Measurements from ENCODE around the gene ZNF83. TPM values are rescaled to one million over a fixed set of nuclear protein-coding genes. Genes with fewer than 3 reads are reported as not detected.
"Not testable (repeated sequence)": the region's sequence is repeated elsewhere in the genome, so short reads cannot be mapped to it uniquely, and the experiment has no call there.

The ZNF83 gene
- 43.7 TPM for total RNA-seq
- long read RNA-seq, partial matches to known transcripts: 2 of 27 reads
- long read RNA-seq, other reads (novel, unspliced or antisense): 13 of 27 reads

- intact Hi-C loops (cut with DNase I): no loop called here
- Histone ChIP-seq H3K27me3 (no peaks in the 10 kb centered on the region), H3K4me3 (peak within 1 kb of the TSS; percentile 65), H3K27ac (peak within 1 kb of the TSS; percentile 83), H3K9me3 (no peaks in the 10 kb centered on the region), H3K36me3 (peaks cover 6% of the 10 kb centered on the region), H3K4me1 (peaks cover 9% of the 10 kb centered on the region)
- peak; percentile 98 for DNase-seq
- TF ChIP-seq CTCF (IDR thresholded peaks at IDR 0.05): no peak
- ATAC-seq: peak; percentile 100
Measured at GRCh38 chr19:52637718-52638585, at the start of gene ZNF83. ZNF83 (minus strand) TSS chr19:52638355.

DNA sequence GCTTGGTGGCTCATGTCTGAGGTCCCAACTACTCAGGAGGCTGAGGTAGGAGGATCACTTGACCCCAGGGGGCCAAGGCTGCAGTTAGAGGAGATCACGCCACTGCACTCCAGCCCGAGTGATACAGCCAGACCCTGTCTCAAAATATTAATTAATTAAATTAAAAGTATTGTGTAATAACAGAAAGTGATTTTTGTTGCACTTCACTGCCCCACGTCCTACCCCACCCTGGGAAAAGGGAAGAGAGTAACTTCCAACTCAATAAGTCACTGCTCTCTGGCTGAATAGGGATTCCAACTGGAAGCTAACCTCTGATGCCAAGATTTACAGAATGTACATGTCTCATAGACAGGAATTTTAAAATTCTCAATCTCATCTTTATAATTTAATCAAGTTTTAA lies 49.5 kb upstream of the ZNF83 start:
- intact Hi-C loops (cut with DNase I): no loop called here
- TF ChIP-seq CTCF (IDR thresholded peaks at IDR 0.05): no peak
- DNase-seq (no peak), ATAC-seq (no peak)
- Histone ChIP-seq H3K27me3 (no peaks in the 10 kb centered on the region), H3K9me3 (no peaks in the 10 kb centered on the region), H3K4me3 (no peak overlapping the region), H3K27ac (no peak overlapping the region), H3K36me3 (no peaks in the 10 kb centered on the region), H3K4me1 (peaks cover 7% of the 10 kb centered on the region)

GRCh38 chr19:52685811-52686210 lies 47.7 kb upstream of the ZNF83 start:
- H3K4me1 ChIP-seq: peaks cover 3% of the 10 kb centered on the region
- no peak for ATAC-seq
- no peak for DNase-seq
- no peaks in the 10 kb centered on the region for H3K9me3 ChIP-seq
- H3K27me3 ChIP-seq: no peaks in the 10 kb centered on the region
- no peak overlapping the region for H3K27ac ChIP-seq
- intact Hi-C loops (cut with DNase I): no loop called here
- TF ChIP-seq CTCF (IDR thresholded peaks at IDR 0.05): no peak
- no peak overlapping the region for H3K4me3 ChIP-seq
- no peaks in the 10 kb centered on the region for H3K36me3 ChIP-seq

DNA sequence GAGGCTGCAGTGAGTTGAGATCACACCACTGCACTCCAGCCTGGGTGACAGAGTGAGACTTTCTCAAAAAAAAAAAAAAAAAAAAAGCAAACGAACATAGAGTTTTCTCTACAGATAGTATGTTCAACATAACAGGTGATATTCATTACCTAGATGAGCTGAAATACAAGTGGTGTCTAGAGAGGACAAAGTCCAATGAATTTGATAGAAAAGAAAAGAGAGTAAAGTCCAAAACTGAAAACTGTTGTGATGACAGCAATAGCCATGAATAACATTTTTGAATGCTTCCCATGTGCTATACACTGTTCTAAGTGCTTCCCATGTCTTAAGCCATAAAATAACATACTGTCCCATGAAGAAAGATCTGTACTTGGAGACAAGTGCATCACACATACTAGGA lies 43.1 kb upstream of the ZNF83 start:
- H3K36me3 ChIP-seq; H3K9me3 ChIP-seq; H3K27me3 ChIP-seq; H3K27ac ChIP-seq; H3K4me1 ChIP-seq; H3K4me3 ChIP-seq; intact Hi-C loops (cut with DNase I); ATAC-seq; DNase-seq: not testable (repeated sequence)

DNA sequence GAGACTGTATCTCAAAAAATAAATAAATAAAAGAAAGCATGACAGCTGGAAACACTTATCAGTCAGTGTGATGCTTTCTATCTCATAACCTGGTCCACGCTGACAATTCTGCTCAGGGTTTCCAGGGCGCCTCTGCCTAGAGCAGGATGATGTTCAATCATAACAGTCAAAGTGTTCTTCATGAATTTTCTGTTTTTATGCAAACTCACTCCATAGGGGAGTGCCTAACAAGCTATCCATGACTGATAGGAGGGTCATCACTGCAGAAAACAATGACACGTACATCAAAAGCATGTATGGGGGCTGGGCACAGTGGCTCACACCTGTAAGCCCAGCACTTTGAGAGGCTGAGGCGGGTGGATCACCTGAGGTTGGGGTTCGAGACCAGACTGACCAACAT lies 41.4 kb upstream of the ZNF83 start:
- intact Hi-C loops (cut with DNase I): no loop called here
- H3K4me1 ChIP-seq: no peaks in the 10 kb centered on the region
- no peak overlapping the region for H3K4me3 ChIP-seq
- H3K9me3 ChIP-seq: no peaks in the 10 kb centered on the region
- no peak for TF ChIP-seq CTCF (IDR thresholded peaks at IDR 0.05)
- no peak overlapping the region for H3K27ac ChIP-seq
- no peaks in the 10 kb centered on the region for H3K27me3 ChIP-seq
- ATAC-seq: no peak
- DNase-seq: no peak
- no peaks in the 10 kb centered on the region for H3K36me3 ChIP-seq

GRCh38 chr19:52675239-52675638 lies 37.1 kb upstream of the ZNF83 start:
- H3K9me3 ChIP-seq; DNase-seq; H3K36me3 ChIP-seq; H3K27ac ChIP-seq; intact Hi-C loops (cut with DNase I); H3K4me1 ChIP-seq; H3K27me3 ChIP-seq; H3K4me3 ChIP-seq; ATAC-seq: not testable (repeated sequence)

Data from upper lobe of right lung (tissue), 1 donor.